Amniotic stem cell (primary cell): ENCODE results near the gene GALNT2.

Source experiments
- DNase-seq: peaks from one replicate; lab custom pipeline; 2025; lab: John Stamatoyannopoulos, UW

Gene GALNT2

DNA sequence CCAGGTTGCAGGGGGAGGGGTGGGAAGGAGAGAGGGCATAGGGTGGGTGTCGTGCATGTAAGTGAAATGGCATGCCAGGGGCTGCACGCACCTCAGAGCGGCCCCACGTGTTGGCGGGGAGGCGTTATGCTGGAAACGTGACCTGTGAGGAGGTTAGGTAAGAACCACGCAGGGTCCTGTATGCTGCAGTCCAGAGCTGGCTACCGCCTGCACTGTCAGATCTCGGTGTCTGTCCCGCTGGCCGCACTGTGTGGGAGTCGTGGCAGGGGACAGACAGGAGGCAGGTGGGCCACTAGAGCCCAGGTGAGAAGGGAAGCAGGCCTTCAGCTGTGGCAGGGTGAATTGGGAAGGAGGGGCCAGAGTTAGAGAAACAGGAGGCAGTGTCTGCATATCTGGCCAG is 79.7 kb downstream of the GALNT2 start:
- no peak for DNase-seq

DNA sequence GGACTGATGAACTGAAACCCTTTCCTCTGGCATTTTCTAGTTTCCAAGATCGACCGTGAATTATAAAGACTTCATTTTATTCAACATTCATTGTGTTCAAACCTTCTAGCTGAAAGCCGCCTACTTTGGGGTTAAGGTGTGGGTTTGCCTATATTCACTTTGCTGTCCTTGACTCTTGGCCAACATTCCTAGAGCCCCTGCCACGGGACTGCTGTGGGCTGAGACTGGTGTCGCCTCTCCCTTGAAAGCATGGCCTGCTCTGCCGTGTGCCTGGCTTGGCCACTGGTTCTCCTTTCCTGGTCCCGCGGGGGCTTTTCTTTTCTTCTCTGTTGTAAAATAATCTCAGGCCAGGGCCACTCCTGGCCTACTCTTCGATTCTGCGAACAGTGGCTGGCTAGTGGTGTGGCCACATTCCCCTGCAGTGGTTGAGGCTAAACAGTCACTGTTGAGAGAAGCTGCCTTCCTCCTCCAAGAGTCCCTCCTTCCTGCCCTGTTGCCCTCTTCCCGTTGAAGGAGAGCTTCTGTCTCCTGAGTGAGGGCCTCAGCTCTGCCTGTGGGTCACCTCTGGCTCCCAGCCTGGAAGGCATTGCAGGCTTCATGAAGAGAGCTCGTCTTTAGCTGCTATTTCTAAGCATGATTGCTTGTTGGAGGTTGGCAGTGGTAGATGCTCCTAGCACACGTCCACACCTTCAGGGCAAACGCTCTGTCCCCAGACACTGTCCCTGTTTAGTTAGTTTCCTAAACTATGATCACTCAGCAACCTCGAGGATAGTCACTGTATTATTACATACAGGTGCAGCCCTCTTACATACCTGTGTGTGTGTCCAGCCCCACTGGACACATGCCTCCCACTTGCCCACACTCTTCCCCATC is 80.5 kb downstream of the GALNT2 start:
- no peak for DNase-seq

DNA sequence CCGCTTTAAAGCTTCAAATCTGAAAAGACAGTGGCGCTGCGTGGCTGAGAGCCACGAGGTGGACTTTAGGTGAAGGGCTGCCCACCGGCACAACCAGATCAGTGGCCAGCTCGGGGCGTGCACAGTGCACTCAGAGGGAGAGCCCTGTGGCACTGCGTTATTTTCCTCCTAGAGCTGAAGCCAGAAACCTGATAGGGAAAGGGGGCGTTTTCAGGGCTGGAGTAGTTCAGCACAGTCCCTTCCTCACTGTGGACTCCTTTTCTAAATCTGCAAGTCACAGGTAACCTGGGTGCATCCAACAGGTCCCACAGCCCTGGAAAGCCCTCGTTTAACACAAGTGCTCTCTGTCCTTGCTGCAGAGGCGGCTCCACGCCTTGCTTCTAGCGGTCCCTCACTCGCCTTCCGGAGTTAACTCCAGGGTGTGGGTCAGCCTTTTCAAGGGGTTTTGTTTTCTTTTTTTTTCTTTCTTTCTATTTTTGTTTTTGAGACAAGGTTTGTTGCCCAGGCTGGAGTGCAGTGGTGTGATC is 81.2 kb downstream of the GALNT2 start:
- DNase-seq, result no peak

DNA sequence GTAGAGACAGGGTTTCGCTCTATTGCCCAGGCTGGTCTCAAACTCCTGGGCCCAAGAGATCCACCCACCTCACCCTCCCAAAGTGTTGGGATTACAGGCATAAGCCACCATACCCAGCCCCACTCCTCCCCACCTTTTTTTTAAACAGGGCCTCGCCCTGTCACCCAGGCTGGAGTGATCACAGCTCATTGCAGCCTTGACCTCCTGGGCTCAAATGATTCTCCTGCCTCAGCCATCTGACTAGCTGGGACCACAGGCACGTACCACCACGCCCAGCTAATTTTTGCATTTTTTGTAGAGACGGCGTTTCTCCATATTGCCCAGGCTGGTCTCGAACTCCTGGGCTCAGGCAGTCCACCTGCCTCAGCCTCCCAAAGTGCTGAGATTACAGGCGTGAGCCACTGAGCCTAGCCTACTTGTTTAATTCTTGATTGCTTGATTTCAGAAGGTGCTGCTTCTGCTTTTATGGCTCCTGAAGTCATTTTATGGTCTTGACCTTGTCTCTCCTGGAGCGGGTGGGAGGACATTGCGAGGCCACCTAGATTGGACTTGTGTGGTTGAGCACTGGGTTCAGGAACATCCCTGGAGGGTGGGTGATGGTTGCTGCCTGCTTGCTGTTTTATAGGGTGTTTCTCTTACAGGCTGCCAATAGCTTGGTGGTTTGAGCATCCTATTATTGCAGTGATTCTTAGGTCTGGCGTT is 81.9 kb downstream of the GALNT2 start:
- no peak for DNase-seq

DNA sequence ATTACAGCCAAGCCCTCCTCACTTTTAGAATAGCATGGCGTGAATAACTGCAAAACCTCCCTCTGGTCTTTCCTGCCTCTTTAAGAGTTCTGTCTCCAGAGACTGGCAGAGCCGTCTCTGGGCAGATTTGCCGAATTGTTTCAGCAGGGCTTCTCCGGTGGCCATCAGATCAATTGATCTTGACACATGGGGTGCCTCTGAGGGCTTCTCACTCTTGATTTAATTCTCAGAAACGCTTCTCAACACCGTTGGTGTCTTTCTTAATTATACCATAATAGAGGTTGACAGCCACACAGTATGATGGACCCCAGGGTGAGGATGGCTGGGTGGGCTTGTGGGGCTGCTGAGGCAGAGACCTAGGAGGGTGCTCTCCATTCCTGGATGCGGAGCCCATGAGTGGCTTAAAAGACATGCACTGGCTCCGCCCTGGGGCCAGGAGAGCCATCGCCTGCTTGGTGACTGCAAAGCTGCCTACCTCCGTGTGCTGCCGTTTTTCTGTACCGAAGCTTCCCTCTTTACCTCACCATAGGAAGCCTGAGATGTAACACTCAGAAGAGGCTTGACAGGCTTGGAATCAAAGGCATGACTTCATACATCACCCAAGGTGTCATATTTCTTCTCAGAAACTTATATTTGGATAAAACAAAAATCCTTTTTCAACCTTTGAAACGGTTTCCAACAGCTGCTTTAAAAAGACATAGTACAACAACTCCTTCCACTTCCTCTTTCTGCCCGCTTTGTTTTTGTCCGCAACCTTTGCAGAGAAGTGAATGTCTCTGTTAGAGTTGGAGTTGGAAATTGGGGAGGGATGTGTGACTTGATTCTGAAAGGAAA is 82.9 kb downstream of the GALNT2 start:
- DNase-seq, result no peak

DNA sequence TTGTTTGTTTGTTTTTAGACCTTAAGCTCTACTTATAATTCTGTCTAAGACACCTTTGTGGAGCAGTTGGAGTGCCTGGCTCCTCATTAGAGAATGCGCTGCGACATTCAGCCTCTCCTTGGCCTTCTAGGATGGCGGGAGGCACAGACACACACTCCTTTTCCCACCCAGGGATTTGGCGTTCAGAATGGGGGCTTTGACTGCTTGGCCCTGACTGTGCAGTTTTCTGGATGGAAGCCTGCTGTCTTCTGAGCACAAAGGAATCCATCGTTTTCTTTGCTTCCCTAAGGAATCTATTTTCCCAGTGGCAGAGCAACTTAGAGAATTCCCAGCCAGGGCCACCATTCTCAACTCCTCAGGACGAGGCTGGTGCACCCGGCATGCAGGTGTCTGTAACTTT is 83.6 kb downstream of the GALNT2 start:
- no peak for DNase-seq

DNA sequence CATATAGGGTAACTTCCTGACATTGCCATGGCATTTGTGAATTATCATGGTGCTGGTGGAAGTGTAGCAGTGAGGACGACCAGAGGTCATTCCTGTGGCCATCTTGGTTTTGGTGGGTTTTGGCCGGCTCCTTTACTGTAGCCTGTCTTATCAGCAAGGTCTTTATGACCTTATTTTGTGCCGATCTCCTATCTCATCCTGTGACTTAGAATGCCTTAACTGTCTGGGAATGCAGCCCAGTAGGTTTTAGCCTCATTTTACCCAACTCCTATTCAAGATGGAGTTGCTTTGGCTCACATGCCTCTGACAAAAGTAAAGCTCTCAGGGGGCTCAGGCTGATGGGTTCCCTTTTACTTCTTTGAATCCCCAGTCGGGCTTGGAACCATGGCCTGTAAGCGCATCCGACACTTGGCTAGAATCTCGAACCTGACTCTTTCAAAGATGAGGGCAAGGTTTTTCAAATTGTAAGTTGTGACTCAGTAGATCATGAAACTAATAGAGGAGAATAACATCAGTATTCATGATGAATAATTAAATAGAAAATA is 85.0 kb downstream of the GALNT2 start:
- DNase-seq, result no peak

DNA sequence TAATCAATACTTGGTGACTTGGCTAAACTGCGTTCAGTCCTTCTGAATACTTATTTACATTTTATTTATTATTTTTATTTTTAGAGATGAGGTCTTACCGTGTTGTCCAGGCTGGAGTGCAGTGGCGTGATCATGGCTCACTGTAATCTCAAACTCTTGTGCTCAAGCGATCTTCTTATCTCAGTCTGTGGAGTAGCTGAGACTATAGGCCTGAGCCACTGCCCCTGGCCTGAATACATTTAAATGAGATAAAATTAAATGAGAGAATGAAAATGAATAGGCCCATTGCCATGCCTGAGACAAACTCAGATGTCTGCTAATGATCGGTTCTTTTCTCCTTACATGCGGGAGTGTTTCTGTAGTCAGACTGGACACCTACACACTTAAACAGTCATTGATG is 86.0 kb downstream of the GALNT2 start:
- DNase-seq, result no peak

DNA sequence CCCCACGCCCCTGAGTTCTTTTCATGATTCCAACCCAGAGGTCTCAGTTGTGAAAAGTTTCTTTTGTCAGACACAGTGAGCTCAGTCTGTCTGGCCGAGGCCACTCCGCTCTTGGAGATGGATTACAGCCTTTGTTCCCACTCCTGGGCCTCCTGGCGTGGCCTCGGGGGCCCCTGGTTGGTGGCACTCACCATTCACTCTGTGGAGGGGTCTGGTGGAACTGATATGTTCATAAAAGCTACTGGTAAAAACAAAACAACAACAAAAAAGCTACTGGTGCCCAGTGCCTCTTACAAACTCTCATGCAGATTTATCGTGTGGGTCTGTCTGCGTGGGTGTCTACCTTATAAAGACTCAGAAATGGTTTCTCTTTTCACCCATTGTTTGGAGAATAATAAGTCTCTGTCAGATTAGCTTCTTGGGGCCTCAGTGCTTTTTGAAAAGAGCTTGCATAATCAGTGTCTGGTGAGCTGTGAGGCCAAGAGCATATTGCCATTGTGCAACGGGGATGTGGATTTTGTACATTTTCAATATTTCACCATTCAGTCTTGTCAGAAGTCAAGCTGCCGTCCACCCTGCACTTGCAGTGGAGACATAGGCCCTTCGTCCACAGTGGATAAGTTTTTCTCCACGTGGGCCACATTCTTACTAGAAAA is 86.7 kb downstream of the GALNT2 start:
- no peak for DNase-seq

DNA sequence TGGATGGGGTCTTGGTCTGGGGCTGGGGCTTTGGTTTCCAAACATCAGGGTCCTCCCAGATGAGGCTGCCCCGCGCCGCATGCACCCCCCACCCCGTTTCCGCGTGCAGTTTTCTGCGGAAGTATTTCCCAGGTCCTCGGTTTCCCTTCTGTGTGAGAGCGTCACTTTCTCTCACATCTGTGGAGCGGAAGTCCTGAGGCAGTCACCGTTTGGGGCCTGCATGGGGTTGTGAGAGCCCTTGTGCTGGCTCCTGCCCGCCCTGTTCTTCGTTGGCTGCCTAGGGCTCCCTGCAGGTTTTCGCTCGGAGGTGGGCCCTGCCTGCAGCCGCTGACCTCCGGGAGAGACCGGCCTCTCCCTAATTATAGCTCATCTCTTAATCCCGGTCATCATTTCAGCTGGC is 88.0 kb downstream of the GALNT2 start:
- no peak for DNase-seq

DNA sequence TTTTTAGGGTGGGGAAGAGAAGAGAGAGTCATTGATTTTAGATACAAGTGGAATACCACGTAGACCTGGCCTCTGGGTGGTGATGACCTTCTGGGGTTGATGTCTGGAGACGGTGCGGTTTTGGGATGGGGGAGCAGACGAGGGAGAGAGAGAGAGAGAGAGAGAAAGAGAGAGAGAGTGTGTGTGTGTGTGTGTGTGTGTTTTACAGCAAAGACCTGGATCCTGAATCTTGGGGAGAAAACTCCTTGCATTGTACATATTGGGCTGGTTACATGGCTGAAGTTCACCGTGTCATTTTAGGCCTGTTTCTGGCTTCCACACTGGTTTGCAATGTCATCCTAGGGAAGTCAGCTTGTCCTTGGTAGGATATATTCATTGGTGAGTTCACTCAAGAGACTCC is 89.0 kb downstream of the GALNT2 start:
- no peak for DNase-seq

DNA sequence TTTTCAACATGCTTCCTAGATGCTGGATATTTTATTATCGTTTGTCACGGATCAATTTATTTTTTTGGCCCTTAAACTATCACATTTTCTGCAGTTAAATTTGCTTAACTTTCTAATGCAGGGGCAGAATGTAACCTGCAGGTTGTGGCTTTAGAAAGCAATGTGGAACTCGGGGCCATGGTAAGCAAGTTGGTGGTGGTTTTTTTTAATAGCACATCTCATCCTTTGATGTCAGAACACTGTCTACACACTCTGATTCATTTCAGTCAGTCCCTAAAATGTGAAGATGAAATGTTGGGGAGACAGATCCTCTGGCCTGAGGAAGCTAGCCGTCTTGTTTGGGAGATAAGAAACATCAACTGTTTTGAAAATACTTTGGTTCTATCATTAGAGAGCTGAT is 89.5 kb downstream of the GALNT2 start:
- DNase-seq, result no peak

DNA sequence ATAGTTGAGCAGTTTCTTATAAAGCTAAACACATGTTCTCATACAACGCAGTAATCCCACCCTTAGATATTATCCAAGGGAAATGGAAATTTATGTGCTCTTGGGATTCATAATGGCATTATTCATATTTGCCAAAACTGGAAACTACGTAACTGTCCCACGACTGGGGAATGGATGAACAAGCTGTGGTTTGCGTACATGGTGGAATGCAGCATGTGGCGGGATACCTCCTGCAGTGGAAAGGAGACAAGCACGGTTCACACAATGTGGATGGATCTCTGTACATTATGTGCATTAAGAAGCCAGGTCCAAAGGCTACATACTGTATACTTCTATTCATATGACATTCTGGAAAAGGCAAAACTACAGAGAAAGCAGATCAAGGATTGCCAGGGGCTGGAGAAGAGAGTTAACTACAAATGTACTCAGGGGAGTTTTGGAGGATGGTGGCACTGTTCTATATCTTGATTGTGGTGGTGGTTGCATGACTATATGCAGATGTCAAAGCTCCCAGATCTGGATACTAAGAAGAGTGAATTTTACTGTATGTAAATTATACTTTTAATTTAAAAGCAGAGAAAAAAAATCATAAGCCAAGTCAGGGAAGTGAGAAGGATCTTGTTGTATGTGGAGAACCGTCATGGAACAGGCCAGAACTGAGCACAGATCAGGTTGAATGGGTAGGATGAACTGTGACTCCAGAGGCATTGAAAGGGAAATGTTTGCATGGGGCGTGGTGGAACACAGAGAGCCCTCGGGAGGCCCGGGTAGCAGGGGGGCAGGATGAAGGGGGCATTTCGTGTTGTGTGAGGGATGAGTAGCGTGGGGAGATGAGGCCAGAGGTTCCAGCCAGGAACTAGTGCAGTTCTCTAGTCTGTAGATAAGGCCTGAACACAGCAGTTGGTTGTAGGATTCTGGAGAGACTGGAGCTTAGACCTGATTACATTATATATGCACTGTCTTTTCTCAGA is 90.7 kb downstream of the GALNT2 start:
- DNase-seq, result no peak

DNA sequence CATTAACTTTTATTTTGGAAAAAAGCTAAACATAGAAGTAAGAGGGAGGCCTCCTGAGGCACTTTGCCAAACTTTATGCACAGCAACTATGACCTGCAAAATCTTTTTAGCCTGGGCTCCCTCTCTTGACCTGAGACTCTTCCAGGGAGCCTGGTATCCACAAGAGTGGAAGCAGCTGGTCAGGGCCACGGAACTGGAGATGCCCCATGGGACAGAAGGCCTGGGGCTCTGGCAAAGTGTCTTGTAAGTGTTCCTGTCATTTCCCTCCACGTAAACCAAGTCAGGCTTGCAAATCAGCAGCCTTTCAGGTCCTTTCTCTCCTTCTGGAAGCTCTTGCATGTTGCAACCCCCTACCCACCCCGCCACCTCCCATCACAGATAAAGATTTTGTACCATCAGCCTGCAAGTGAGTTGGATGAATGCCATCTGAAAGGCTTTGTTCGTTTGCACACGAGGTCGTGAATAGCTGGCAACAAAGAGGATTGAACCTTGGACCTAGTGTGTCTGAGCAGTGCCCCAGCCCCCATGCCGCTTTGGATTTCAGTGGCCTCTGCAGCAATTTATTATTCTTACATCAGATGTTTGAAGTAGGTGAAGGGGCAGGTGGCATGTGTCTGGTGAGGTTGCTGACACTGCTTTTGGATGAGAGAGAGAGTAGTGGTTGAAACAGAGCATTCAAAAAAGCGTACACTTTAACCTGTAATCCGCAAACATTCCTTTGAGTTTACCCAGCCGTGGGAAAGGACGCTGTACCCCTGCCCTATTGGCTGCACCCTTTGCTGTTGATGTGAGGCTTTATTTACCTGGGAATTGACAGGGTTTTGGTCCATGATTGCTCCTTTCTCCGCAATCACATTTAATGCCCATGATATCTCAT is 91.6 kb downstream of the GALNT2 start:
- no peak for DNase-seq

DNA sequence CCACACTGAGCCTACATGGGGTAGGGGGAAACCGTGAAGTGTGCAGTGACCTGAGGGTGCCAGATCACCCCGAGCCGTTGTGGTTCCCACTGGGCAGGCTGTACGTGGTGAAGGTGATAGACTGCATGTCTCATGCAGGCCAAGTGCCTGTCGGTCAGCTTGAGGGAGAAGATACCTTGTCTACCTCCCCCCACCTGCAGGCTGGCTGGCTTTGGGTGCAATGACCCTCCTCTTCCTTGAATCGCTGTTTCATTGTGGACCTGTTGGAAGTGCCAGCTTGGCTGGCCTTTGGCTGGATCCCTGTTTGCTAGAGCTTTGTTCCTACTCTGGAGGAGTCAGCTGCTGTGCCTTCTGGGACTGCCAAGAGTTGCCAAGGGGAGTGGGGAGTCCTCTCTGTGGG is 92.5 kb downstream of the GALNT2 start:
- DNase-seq, result no peak

DNA sequence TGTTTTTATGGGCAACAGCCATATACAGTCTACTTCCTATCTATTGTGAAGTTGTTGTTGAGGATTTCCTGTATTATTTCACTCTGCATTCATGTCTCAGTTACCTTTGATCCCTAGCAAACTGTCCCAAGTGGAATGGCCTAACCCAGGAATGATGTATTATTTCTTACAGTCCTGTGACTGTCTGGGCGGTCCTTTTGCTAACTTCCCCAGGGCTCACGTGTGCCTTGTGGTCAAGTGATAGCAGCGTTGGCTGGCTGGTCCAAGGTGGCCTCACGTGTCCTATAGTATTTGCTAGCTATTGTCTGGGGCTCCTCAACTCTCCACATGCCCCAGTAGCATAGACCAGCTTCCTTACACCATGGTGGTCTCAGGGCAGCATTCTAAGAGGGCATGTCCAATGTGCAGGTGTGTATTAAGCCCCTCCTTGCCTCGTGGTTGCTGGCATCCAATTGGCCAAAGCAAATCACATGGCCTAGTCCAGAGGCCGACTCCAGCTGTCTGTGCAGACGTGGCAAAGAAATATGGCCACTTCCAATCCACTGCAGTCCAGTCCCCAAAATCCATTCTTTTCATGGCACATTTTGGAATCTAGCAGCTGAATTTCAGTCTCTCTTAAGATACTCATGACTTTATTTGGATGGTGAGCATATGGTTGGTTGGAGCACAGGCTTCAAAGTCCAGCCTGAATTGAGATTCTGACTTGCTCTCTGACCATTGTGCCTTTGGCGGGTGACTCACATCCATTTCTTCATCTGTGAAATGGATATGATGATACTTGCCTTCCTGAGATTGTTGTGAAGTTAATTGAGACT is 94.1 kb downstream of the GALNT2 start:
- DNase-seq, result no peak

DNA sequence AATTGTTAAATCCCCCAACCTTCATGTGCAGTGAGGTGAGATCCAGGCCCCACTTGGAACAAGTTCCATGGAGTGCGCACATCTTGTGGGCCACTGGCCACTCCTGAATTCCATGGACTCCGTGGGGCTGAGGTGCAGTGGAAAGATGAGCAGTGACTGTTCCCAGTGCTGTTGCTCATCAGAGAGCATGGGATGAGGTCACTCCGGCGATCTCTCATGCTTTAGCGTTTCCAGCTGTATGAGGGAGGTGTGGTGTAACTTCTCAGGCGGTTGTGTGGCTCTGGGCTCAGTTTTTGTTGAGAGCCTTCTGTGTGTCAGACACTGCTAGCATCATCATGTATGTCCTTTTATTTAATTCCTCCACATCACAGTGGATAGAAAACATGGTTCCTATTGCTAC is 96.2 kb downstream of the GALNT2 start:
- DNase-seq, result no peak

DNA sequence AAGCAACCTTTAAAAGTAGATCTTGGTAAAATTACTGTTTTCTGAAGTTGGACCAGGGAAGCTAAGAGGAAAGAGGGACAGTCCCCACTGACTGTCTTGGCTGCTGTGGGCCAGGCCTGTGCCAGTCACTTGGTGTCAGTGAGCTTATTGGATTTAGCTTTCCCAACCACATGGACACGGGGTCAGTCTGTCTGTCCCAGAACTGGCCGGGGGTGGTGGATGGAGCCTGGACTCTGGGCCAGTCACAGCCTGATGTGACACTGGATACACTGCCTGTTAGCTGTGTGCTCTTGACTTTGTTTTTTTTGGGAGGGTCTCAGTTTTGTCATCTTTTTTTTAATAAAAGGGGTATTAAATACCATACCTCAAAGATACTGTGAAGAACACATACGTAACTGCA is 96.7 kb downstream of the GALNT2 start:
- DNase-seq, result no peak

DNA sequence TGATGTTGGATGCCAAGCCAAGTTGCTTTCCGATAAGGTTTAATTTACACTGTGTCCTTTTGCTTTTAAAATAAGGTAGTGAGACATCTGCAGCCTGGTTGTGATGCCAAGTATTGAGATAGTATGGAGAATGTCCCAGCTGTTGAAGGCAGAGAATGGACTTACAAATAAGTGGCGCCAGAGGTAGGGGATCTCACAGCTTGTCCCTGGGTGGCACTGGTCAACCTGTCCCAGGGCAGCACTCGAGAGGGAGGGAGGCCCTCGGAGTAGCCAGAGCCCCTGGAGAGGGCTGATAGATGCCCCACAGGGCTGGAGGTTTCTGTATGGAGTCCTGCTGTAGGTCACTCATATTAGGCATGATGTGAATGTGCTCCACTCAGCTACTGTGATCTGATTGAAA is 98.5 kb downstream of the GALNT2 start:
- DNase-seq, result no peak
